Vein endothelial cell (primary cell): Measurements from ENCODE around the gene MARS2. TPM values are rescaled to one million over a fixed set of nuclear protein-coding genes. Genes with fewer than 3 reads are reported as not detected.

ENCODE experiments used
- total RNA-seq: library from RNA; depleted of rRNA; stranded (reverse); fragments of >200 nt; gene quantifications from 2 replicates; pipeline ENCODE4 v1.2.3, GENCODE V29; 2012

The MARS2 gene
- total RNA-seq = 7.5 and 7.8 TPM in 2 replicates

DNA sequence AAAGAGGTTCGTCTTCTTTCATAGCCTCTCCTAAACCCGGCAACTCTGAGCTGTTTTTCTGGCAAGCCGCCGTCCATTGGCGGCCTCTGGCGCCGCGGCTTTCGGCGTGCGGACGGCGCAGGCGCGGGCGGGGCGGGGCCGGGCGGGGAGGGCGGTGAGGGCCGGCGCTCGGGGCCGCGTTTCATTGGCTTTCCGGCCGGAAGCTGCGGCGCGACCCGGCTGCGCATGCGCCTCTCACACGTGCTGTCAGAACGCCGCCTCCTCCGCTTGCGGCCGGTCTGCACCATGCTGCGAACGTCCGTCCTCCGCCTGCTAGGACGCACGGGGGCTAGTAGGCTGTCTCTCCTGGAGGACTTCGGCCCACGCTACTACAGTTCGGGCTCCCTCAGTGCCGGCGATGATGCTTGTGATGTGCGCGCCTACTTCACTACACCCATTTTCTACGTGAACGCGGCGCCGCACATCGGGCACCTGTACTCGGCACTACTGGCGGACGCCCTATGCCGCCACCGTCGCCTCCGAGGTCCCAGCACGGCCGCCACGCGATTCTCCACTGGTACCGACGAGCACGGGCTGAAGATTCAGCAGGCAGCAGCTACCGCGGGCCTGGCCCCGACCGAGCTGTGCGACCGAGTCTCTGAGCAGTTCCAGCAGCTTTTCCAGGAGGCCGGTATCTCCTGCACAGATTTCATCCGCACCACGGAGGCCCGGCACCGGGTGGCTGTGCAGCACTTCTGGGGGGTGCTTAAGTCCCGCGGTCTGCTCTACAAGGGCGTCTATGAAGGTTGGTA, at the start of gene MARS2:
TSS of gene MARS2 (plus strand) at position 249 of the 791 bp plus-strand sequence. CDS start at position 286, 37 bp downstream.

DNA sequence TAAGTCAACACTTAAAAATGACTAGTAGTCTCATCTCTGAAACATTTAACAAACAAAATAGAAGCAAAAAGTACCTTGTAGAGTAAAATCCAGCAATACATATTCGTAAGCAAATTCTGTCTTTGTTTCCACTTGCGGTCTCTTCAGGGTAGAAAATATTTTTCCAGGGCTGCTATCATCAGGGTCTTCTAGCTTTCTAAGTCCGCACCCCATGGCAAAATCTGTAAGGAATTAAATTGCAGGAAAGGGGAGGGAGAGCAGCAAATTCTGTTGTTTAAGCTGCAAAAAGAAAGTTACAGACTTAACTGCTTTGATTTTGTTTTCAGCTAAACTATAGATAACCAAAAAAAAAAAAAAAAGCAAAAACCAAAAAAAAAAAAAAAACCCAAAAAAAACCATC, 29.9 kb upstream of the MARS2 start, which contains the start of gene RFTN2:
TSS of gene RFTN2 (minus strand) at position 342 of the 400 bp plus-strand sequence. CDS start at position 213, 129 bp downstream.

Other genes starting within 250 kb of the MARS2 start
- gene HSPD1, start 205.5 kb upstream of the MARS2 start, total RNA-seq = 148 and 205 TPM in 2 replicates
- gene HSPE1, start 205.0 kb upstream of the MARS2 start, total RNA-seq = 61.1 and 82.3 TPM in 2 replicates
- 33.3 and 48.6 TPM in 2 replicates for gene MOB4, start 189.3 kb upstream of the MARS2 start, total RNA-seq
- gene RFTN2, start 29.8 kb upstream of the MARS2 start, total RNA-seq = 5.9 and 9.1 TPM in 2 replicates
- not detected in 2 replicates for gene BOLL, start 80.0 kb downstream of the MARS2 start, total RNA-seq
- 1.6 and 7.3 TPM in 2 replicates for gene PLCL1, start 99.2 kb downstream of the MARS2 start, total RNA-seq